Measurements from ENCODE around the gene CLIP3.
"Not testable (repeated sequence)": the region's sequence is repeated elsewhere in the genome, so short reads cannot be mapped to it uniquely, and the experiment has no call there.

CLIP3 gene

GRCh38 chr19:35980997-35981396 is 51.7 kb downstream of the CLIP3 start:
- not testable (repeated sequence) for DNase-seq (ENCODE audit: low read depth, low spot score)

- DNase-seq (ENCODE audit: low read depth, low spot score), result no peak
Measured at GRCh38 chr19:35978832-35979365, 53.8 kb downstream of the CLIP3 start.

- DNase-seq (ENCODE audit: low read depth, low spot score), result no peak
Measured at GRCh38 chr19:35978271-35978670, 54.4 kb downstream of the CLIP3 start.

- no peak for DNase-seq (ENCODE audit: low read depth, low spot score)
Measured at GRCh38 chr19:35977446-35978222, 55.0 kb downstream of the CLIP3 start.

GRCh38 chr19:35975608-35976214 is 57.0 kb downstream of the CLIP3 start:
- DNase-seq (ENCODE audit: low read depth, low spot score), result no peak

GRCh38 chr19:35973487-35973886 is 59.2 kb downstream of the CLIP3 start:
- no peak for DNase-seq (ENCODE audit: low read depth, low spot score)

- no peak for DNase-seq (ENCODE audit: low read depth, low spot score)
Measured at GRCh38 chr19:35966771-35967170, 65.9 kb downstream of the CLIP3 start.

Measured in iPS DF 19.7 (cell line).